Measurements from ENCODE around the gene ADGRB3.

DNA sequence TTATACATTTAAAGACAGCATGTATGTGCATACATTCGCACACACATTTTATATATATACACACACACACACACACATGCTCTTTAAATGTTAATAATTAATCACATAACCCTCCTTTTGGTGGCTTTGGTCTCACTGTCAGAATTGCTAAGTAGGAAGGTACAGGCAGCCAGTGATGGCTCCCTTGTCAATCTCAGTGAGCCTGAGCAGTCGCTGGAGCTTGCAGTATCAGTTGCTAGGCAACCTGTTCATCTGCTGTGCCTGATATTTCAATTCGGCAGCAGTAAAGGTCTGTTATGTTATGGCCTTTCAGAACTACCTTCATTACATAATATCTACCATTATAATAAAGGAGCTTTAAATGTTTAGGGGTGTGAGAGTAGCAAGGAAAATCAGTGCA lies 787.4 kb downstream of the ADGRB3 start:
- no peak for TF ChIP-seq POLR2A (IDR thresholded peaks at IDR 0.05; ENCODE audit: low read length)
- TF ChIP-seq CEBPB (IDR thresholded peaks at IDR 0.05) = no peak
- no peak for TF ChIP-seq HES2 (IDR thresholded peaks at IDR 0.05)
- no peak for TF ChIP-seq EP300 (IDR thresholded peaks at IDR 0.05)
- no peak for TF ChIP-seq ZNF302 (CRISPR knock-in tag; IDR thresholded peaks at IDR 0.05)
- no peak for TF ChIP-seq SMC3 (IDR thresholded peaks at IDR 0.05)
- no peak for TF ChIP-seq HDAC2 (IDR thresholded peaks at IDR 0.05)
- no peak for TF ChIP-seq JUN (IDR thresholded peaks at IDR 0.05)
- TF ChIP-seq, protein P1, sequence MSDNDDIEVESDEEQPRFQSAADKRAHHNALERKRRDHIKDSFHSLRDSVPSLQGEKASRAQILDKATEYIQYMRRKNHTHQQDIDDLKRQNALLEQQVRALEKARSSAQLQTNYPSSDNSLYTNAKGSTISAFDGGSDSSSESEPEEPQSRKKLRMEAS (IDR thresholded peaks at IDR 0.05) = no peak
- TF ChIP-seq, protein P2, sequence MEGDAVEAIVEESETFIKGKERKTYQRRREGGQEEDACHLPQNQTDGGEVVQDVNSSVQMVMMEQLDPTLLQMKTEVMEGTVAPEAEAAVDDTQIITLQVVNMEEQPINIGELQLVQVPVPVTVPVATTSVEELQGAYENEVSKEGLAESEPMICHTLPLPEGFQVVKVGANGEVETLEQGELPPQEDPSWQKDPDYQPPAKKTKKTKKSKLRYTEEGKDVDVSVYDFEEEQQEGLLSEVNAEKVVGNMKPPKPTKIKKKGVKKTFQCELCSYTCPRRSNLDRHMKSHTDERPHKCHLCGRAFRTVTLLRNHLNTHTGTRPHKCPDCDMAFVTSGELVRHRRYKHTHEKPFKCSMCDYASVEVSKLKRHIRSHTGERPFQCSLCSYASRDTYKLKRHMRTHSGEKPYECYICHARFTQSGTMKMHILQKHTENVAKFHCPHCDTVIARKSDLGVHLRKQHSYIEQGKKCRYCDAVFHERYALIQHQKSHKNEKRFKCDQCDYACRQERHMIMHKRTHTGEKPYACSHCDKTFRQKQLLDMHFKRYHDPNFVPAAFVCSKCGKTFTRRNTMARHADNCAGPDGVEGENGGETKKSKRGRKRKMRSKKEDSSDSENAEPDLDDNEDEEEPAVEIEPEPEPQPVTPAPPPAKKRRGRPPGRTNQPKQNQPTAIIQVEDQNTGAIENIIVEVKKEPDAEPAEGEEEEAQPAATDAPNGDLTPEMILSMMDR (IDR thresholded peaks at IDR 0.05) = no peak
- no peak for TF ChIP-seq PHF8 (IDR thresholded peaks at IDR 0.05; ENCODE audit: borderline replicate concordance, low read depth)
- TF ChIP-seq HOXB5 (CRISPR knock-in tag; IDR thresholded peaks at IDR 0.05) = no peak
- no peak for TF ChIP-seq CBX8 (IDR thresholded peaks at IDR 0.05)
- no peak for TF ChIP-seq REST (IDR thresholded peaks at IDR 0.05)

Data from A549 (cell line).